ENCODE results near the gene TNFAIP8. TPM values are rescaled to one million over a fixed set of nuclear protein-coding genes. Genes with fewer than 3 reads are reported as not detected.
A peak's percentile ranks its signal among the peaks of the same experiment; 100 is the strongest.

The TNFAIP8 gene
- total and polyA plus RNA-seq, 5 donors from 2014 or later, result 120 to 244 (median 196) TPM

DNA sequence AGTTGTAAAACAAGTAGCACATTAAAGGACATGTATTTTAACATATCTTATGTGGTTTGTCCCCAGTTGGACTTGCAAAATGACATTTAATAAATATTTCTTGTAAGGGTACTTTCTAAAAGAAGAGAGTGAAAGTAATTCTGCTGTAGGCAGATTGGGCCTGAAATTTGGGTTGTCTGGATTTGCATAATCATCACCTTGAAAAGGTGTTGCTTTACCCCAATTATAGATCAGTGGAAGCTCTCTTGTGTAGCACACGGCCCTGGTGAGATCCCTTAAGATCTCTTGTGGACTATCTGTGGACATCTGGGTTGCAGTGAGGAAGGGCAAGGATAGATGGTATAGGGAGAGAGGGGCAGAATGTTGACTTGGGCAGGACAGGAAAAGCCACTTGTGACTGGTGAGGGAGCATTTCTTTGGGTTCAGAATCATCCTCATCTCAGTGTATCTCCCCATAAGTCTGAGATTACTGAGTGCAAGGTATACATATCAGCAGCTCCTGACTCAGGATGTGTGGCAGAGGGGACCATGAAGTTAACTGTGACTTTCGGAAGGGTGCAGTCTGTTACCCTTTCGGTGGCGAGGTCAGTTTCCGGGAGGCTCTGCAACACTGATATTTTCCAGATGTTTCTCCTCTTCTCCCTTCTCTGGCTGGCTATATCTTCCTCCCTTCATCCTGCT lies 2.0 kb upstream of the TNFAIP8 start:
- peaks cover 32 to 95% (median 79%) of the 10 kb centered on the region in 4 donors for H3K4me1 Mint-ChIP-seq
- DNase-seq (peak in 2 of 3 donors; percentile 35 to 68), ATAC-seq (ENCODE audit: low read depth in 2 of 2) (peak; percentile 54 to 63)
- no peaks in the 10 kb centered on the region for H3K9me3 ChIP-seq (ENCODE audit: control insufficient read depth in 2 of 2, low read length in 2 of 2)
- H3K27ac Mint-ChIP-seq, result peak overlapping the region; percentile 80 to 97 (median 93)
- peak overlapping the region; percentile 71 to 94 (median 83) for H3K4me3 Mint-ChIP-seq
- H3K9me3 Mint-ChIP-seq, result no peaks in the 10 kb centered on the region
- H3K4me1 ChIP-seq (ENCODE audit: control insufficient read depth, insufficient read depth, low read length, poor library complexity, severe bottlenecking), result peaks cover 88% of the 10 kb centered on the region
- peak overlapping the region; percentile 75 for H3K27ac ChIP-seq (ENCODE audit: insufficient read depth, low read length, poor library complexity, severe bottlenecking)
- H3K27me3 Mint-ChIP-seq, result no peaks in the 10 kb centered on the region
- H3K27me3 ChIP-seq (ENCODE audit: control insufficient read depth, insufficient read depth, low read length), result no peaks in the 10 kb centered on the region
- H3K36me3 ChIP-seq (ENCODE audit: control insufficient read depth, insufficient read depth, low read length), result no peaks in the 10 kb centered on the region
- H3K4me3 ChIP-seq (ENCODE audit: low read depth, low read length), result peak overlapping the region; percentile 87
- H3K36me3 Mint-ChIP-seq, result peaks cover 14% of the 10 kb centered on the region

DNA sequence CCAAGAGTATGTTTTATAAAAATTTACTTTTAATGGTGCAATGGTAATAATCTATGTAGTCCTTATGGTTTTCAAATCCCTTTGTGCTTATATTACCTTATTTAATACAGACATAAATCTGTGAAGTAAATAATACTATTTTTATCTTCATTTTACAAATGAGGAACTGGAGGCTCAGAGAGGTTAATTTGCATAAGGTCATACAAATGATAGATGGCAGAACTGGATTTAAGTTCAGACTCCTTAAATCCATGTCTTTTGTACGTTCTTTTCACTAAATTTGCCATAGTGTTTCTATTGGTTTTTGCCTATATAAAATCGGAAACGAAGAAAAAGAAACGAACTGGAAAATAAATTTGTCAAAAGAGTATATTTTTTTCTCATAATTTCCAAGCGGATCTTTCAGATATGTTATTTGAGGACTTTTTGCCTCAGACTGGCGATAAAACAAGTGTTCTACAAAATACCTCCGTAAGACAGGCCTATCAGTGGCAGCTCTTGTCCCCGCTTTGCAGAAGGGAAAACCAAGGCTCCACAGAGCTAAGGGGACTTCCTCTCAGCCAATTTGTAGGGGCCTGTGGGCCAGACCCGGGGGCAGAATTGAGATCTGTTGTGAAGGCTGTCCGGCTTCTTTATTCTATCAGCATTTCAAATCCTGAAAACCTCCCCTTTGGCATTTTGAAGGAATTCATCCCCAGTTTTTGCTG lies 1.1 kb upstream of the TNFAIP8 start:
- H3K27me3 Mint-ChIP-seq, result no peaks in the 10 kb centered on the region
- Histone ChIP-seq H3K27ac (ENCODE audit: insufficient read depth, low read length, poor library complexity, severe bottlenecking) (peak overlapping the region; percentile 75), H3K36me3 (ENCODE audit: control insufficient read depth, insufficient read depth, low read length) (no peaks in the 10 kb centered on the region), H3K27me3 (ENCODE audit: control insufficient read depth, insufficient read depth, low read length) (no peaks in the 10 kb centered on the region), H3K4me3 (ENCODE audit: low read depth, low read length) (peak overlapping the region; percentile 87), H3K4me1 (ENCODE audit: control insufficient read depth, insufficient read depth, low read length, poor library complexity, severe bottlenecking) (peaks cover 92% of the 10 kb centered on the region), H3K9me3 (ENCODE audit: control insufficient read depth in 2 of 2, low read length in 2 of 2) (no peaks in the 10 kb centered on the region)
- DNase-seq, result no peak
- ATAC-seq (ENCODE audit: low read depth in 2 of 2), result no peak
- no peaks in the 10 kb centered on the region for H3K9me3 Mint-ChIP-seq
- H3K4me3 Mint-ChIP-seq, result peak overlapping the region; percentile 71 to 94 (median 90)
- peaks cover 11% of the 10 kb centered on the region for H3K36me3 Mint-ChIP-seq
- H3K27ac Mint-ChIP-seq, result peak overlapping the region; percentile 93 to 95 (median 93)
- peaks cover 37 to 95% (median 79%) of the 10 kb centered on the region in 4 donors for H3K4me1 Mint-ChIP-seq

DNA sequence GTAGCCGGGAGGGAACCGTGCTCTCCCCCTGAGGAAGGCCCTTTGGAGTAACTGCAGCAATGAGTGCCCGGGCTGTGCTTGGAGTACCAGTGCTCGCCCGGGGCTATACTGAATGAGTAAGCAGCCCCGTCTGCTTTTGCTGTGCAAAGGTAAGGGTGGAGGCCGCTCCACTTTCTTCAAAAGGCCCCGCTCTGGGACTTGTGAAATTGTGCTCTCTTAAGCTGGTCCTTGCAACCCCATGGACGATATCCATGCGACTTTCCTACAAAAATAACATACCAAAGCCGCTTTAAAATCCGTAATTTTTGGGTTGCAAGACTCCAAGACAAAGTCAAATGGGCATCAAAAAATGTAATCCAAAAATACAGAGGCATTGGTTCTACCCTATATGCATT lies 578 bp upstream of the TNFAIP8 start:
- peak overlapping the region; percentile 87 for H3K4me3 ChIP-seq (ENCODE audit: low read depth, low read length)
- ATAC-seq (ENCODE audit: low read depth in 2 of 2) (peak; percentile 56 to 61), DNase-seq (peak in 2 of 3 donors; percentile 24 to 65)
- H3K27me3 Mint-ChIP-seq, result no peaks in the 10 kb centered on the region
- peak overlapping the region; percentile 93 to 95 (median 93) for H3K27ac Mint-ChIP-seq
- H3K9me3 ChIP-seq (ENCODE audit: control insufficient read depth in 2 of 2, low read length in 2 of 2), result no peaks in the 10 kb centered on the region
- peaks cover 92% of the 10 kb centered on the region for H3K4me1 ChIP-seq (ENCODE audit: control insufficient read depth, insufficient read depth, low read length, poor library complexity, severe bottlenecking)
- H3K27ac ChIP-seq (ENCODE audit: insufficient read depth, low read length, poor library complexity, severe bottlenecking), result peak overlapping the region; percentile 75
- H3K36me3 ChIP-seq (ENCODE audit: control insufficient read depth, insufficient read depth, low read length), result no peaks in the 10 kb centered on the region
- peaks cover 42 to 95% (median 79%) of the 10 kb centered on the region in 4 donors for H3K4me1 Mint-ChIP-seq
- H3K4me3 Mint-ChIP-seq, result peak overlapping the region; percentile 71 to 94 (median 90)
- no peaks in the 10 kb centered on the region for H3K9me3 Mint-ChIP-seq
- H3K27me3 ChIP-seq (ENCODE audit: control insufficient read depth, insufficient read depth, low read length), result no peaks in the 10 kb centered on the region
- peaks cover 15% of the 10 kb centered on the region for H3K36me3 Mint-ChIP-seq

DNA sequence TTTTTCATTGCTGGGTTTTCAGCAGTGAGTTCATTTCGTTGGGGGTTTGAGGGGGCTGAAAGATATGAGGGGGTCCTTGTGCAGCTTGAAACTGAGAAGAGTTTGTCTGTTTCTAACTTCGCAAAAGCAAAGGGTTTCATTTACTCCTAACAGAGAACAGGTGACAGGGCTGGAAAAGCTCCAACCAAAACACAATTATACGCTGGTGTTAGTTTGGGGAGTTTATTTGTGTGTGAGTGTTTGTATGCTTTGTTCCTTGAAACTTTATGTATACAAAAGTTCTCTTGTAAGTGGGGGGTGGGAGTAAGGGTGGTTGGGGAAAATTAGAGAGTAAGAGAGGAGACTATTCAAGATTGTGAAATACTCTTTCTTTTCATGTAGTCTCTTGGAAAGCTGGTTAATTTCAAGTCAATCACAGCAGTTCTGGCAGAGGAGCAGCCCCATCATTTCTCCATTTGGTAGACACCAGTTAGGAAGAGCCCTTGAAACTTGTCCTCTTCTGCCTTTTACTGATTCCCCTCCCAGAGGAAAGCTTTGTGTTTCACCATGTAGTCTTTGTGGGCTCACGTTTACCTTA lies 881 bp downstream of the TNFAIP8 start:
- Mint-ChIP-seq H3K36me3 (peaks cover 20% of the 10 kb centered on the region), H3K9me3 (no peaks in the 10 kb centered on the region)

DNA sequence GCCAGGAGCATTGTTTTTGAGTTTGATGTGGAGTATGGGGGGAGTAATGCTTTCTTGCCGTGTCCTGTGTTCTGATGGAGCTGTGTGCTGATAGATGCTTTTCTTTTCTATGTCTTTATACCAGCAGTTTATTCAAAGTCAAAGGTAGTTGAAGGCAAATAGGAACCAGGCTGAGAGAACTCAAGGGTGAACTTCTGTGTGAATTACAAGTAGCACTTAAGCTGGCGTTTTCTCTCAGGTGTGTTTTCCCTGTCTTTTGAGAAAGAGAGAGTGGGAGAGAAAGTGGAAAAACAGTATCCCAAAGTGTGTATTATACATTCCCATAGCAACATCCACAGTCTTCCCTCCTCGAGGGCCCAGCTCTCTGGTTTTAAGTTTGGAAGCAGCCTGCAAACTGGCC lies 1.5 kb downstream of the TNFAIP8 start:
- peaks cover 95% of the 10 kb centered on the region for H3K4me1 ChIP-seq (ENCODE audit: control insufficient read depth, insufficient read depth, low read length, poor library complexity, severe bottlenecking)
- peaks cover 21% of the 10 kb centered on the region for H3K36me3 Mint-ChIP-seq
- ATAC-seq (ENCODE audit: low read depth in 2 of 2) (no peak), DNase-seq (no peak)
- H3K27me3 ChIP-seq (ENCODE audit: control insufficient read depth, insufficient read depth, low read length), result no peaks in the 10 kb centered on the region
- H3K4me3 Mint-ChIP-seq, result peak overlapping the region; percentile 71 to 94 (median 90)
- H3K4me3 ChIP-seq (ENCODE audit: low read depth, low read length), result peak overlapping the region; percentile 87
- H3K27me3 Mint-ChIP-seq, result no peaks in the 10 kb centered on the region
- no peaks in the 10 kb centered on the region for H3K9me3 Mint-ChIP-seq
- H3K4me1 Mint-ChIP-seq, result peaks cover 58 to 96% (median 88%) of the 10 kb centered on the region in 4 donors
- H3K27ac Mint-ChIP-seq, result peak overlapping the region; percentile 93 to 97 (median 95)
- H3K36me3 ChIP-seq (ENCODE audit: control insufficient read depth, insufficient read depth, low read length), result peaks cover 5% of the 10 kb centered on the region
- no peaks in the 10 kb centered on the region for H3K9me3 ChIP-seq (ENCODE audit: control insufficient read depth in 2 of 2, low read length in 2 of 2)
- H3K27ac ChIP-seq (ENCODE audit: insufficient read depth, low read length, poor library complexity, severe bottlenecking), result peak overlapping the region; percentile 75

More for the DNA sequence above, 881 bp downstream of the TNFAIP8 start:
- Mint-ChIP-seq H3K4me3 (peak overlapping the region; percentile 71 to 94 (median 90)), H3K4me1 (peaks cover 53 to 96% (median 87%) of the 10 kb centered on the region in 4 donors), H3K27me3 (no peaks in the 10 kb centered on the region), H3K27ac (peak overlapping the region; percentile 93 to 97 (median 95))
- Histone ChIP-seq H3K4me3 (ENCODE audit: low read depth, low read length) (peak overlapping the region; percentile 87), H3K4me1 (ENCODE audit: control insufficient read depth, insufficient read depth, low read length, poor library complexity, severe bottlenecking) (peaks cover 95% of the 10 kb centered on the region), H3K36me3 (ENCODE audit: control insufficient read depth, insufficient read depth, low read length) (peaks cover 3% of the 10 kb centered on the region), H3K27ac (ENCODE audit: insufficient read depth, low read length, poor library complexity, severe bottlenecking) (peak overlapping the region; percentile 75), H3K9me3 (ENCODE audit: control insufficient read depth in 2 of 2, low read length in 2 of 2) (no peaks in the 10 kb centered on the region), H3K27me3 (ENCODE audit: control insufficient read depth, insufficient read depth, low read length) (no peaks in the 10 kb centered on the region)
- ATAC-seq (ENCODE audit: low read depth in 2 of 2), result no peak
- no peak for DNase-seq

DNA sequence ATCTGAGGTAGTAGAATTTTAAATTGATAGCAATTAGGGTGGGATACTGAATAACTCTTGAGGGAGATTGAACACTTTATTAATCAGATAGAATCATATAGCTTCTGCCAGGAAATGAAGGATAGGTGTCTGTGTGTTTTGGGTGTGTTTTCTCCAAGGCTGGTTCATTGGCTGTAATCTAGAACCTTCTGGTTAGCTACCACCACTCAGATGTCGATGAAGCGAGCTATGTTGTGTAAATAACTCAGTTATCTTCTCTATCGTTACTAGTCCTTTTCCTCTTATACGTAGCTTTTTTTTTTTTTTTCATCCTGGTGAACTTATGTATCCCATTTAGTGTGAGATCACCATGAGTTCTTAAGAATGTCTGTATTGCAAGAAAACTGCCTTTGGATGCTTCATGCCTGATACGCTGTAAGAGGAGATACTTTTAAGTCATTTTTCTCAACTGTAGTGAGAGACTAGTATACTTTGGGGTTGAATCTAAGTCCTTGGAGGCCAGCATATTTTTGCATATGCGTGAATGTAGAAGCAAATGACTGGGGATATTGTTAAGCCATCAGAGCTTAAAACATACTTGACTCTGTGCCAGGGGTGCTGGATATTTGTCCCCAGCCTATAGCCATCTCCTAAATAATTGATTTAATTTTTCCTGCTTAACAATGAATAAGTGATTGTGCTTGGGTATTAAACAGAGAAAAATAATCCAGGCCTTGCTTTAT lies 2.1 kb downstream of the TNFAIP8 start:
- Mint-ChIP-seq H3K36me3 (peaks cover 21% of the 10 kb centered on the region), H3K4me1 (peaks cover 56 to 96% (median 87%) of the 10 kb centered on the region in 4 donors), H3K4me3 (peak overlapping the region; percentile 71 to 94 (median 90)), H3K27me3 (no peaks in the 10 kb centered on the region), H3K9me3 (peaks cover 0 to 2% (median 0%) of the 10 kb centered on the region in 7 donors), H3K27ac (peak overlapping the region; percentile 93 to 97 (median 95))
- DNase-seq (peak in 1 of 3 donors; percentile 55), ATAC-seq (ENCODE audit: low read depth in 2 of 2) (peak; percentile 40 to 41)
- Histone ChIP-seq H3K4me1 (ENCODE audit: control insufficient read depth, insufficient read depth, low read length, poor library complexity, severe bottlenecking) (peaks cover 95% of the 10 kb centered on the region), H3K4me3 (ENCODE audit: low read depth, low read length) (peak overlapping the region; percentile 87), H3K9me3 (ENCODE audit: control insufficient read depth in 2 of 2, low read length in 2 of 2) (no peaks in the 10 kb centered on the region), H3K36me3 (ENCODE audit: control insufficient read depth, insufficient read depth, low read length) (peaks cover 5% of the 10 kb centered on the region), H3K27me3 (ENCODE audit: control insufficient read depth, insufficient read depth, low read length) (no peaks in the 10 kb centered on the region), H3K27ac (ENCODE audit: insufficient read depth, low read length, poor library complexity, severe bottlenecking) (peak overlapping the region; percentile 75)

DNA sequence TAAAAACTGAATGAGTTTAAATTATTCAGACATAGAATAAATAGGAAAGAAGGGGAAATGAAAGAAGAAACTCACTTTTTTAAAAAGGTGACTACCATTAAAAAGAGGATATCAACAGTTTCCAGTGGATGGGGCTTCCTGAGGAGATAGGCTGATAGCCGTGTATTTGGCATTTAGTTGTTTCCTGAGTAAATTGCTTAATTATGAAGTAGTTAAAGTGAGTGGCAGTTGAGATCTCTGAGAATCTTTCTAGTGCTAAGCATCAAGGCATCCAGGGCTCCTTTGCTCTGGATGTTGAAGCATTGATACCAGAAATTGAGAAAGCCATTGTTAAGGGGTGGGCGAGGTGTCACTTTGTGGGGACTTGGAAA lies 2.7 kb downstream of the TNFAIP8 start:
- Histone ChIP-seq H3K4me3 (ENCODE audit: low read depth, low read length) (peak overlapping the region; percentile 87), H3K27ac (ENCODE audit: insufficient read depth, low read length, poor library complexity, severe bottlenecking) (peak overlapping the region; percentile 75), H3K4me1 (ENCODE audit: control insufficient read depth, insufficient read depth, low read length, poor library complexity, severe bottlenecking) (peaks cover 95% of the 10 kb centered on the region), H3K9me3 (ENCODE audit: control insufficient read depth in 2 of 2, low read length in 2 of 2) (no peaks in the 10 kb centered on the region), H3K27me3 (ENCODE audit: control insufficient read depth, insufficient read depth, low read length) (no peaks in the 10 kb centered on the region), H3K36me3 (ENCODE audit: control insufficient read depth, insufficient read depth, low read length) (peaks cover 5% of the 10 kb centered on the region)
- Mint-ChIP-seq H3K36me3 (peaks cover 25% of the 10 kb centered on the region), H3K9me3 (peaks cover 0 to 2% (median 0%) of the 10 kb centered on the region in 7 donors), H3K4me3 (peak overlapping the region; percentile 12 to 79 (median 72)), H3K27ac (peak overlapping the region; percentile 93 to 97 (median 95)), H3K4me1 (peaks cover 59 to 96% (median 87%) of the 10 kb centered on the region in 4 donors), H3K27me3 (no peaks in the 10 kb centered on the region)
- DNase-seq, result no peak
- no peak for ATAC-seq (ENCODE audit: low read depth in 2 of 2)
